ENCODE measurements around the gene MSLN.

Gene MSLN

DNA sequence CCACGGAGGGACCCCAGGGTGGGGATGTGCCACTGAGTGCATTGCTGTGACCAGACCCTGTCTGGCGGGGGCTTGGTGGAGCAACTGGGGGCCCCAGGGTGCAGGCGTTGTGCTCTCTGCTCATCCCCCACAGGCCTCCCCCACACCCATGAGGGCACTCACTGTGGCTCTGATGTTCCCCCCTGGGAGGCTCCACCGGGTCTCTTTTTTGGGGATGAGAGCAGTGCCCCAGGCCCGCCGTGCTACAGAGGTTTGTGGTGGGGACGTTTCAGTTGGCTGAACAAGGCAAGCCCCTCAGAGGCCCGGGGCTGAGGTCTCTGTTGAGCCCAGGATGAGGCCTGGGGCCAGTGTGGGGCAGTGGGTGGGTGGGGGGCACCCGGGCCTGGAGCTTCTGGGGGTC, 36.8 kb upstream of the MSLN start:
- DNase-seq: no peak

DNA sequence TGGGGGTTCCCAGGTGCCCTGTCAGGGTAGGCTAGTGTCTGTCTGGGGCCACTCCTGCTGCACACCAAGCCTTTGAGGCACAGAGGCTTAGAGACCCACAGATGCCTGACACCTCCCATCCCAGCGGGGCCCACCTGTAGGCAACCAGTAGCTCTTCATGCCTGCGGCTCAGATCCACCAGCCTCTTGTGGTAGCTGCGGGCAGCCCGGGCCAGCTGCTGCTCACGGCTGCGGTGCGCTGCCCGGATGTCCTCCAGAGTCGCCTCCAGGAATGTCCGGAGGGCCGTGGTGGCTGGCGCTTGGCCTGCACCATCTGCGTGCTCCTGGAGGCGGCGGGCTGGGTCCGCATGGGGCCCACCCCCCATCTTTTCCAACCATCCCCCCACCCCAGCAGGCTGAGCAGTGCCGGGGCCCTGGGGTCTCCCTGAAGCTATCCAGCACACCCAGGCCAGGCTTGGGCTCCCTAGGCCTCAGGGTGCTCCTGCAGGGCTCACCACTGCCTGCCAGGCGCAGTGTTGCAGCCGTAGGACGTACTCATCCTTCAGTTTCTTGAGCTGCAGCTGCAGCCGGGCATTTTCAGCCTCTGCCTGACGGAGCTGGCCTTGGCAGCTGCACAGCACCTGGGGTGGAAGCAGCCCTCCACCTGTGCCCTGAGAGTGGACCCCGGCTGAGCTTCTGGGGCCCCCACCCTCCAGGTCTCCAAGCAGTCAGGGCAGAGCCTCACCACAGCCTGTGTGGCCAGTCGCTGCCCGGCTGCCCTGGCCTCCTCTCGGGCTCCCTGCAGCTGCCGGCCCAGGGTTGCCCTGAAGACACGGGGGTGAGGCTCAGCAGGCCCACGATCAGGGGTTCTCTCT, 36.1 kb upstream of the MSLN start:
- no peak for DNase-seq

DNA sequence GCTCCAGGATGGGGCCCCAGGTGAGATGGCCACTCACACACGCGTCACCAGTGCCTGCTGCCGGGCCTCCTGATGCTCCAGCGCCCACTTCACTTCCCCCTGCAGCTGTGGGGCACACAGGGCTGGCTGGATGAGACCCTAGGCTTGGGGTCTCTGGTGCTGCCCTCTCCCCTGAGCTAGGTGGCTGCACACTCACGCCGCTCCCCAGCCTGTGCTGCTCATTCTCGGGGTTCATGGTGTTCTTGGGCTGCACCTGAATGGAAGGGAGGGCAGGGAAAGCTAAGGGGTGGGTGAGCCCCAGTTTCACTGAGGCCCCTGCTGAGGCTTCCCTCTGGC, 35.5 kb upstream of the MSLN start:
- DNase-seq: no peak

DNA sequence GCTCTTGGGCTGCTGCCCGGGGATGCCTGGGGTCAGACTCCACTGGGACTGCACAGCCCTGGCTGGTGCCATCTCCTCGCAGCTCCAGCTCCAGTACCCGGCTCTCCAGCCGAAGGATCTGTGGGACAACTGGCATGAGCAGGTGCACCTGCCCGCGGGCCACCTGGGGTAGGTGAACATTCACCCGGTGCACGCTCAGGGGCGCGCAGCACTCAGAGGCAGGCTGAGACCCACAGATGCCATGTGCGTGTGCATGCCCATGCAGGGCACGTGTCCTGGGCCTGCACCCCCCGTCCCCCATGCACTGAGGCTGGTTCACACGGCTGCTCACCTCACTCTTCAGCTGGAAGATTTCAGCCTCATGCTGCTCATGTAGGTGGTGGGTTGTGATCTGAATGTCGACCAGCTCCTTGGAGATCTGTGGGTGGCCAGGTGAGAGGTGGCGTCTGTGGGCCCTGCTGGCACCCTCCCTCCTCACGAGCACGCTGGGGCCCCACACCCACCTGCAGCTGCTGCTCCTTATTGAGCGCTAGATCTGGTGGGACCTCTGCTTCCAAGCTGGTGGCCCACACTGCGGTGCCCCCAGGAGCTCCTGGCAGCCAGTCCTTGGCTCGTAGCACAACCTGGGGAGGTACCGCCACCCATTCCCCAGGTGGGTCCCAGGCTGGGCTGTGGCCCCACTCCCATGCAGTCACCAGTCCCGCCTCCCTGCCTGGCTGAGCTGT, 34.9 kb upstream of the MSLN start:
- no peak for DNase-seq

DNA sequence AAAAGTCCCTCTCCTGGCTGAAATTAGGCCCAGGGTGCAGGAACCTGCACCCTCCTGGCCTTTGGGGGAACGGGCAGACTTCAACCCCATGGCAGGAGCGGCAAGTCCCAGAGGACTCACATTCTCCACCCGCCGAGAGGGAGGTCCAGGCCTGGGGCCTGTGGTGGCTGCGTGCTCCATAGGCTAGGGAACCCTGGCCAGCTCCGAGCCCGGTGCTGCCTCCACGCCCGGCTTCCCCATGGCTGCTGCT, 34.4 kb upstream of the MSLN start:
- no peak for DNase-seq

DNA sequence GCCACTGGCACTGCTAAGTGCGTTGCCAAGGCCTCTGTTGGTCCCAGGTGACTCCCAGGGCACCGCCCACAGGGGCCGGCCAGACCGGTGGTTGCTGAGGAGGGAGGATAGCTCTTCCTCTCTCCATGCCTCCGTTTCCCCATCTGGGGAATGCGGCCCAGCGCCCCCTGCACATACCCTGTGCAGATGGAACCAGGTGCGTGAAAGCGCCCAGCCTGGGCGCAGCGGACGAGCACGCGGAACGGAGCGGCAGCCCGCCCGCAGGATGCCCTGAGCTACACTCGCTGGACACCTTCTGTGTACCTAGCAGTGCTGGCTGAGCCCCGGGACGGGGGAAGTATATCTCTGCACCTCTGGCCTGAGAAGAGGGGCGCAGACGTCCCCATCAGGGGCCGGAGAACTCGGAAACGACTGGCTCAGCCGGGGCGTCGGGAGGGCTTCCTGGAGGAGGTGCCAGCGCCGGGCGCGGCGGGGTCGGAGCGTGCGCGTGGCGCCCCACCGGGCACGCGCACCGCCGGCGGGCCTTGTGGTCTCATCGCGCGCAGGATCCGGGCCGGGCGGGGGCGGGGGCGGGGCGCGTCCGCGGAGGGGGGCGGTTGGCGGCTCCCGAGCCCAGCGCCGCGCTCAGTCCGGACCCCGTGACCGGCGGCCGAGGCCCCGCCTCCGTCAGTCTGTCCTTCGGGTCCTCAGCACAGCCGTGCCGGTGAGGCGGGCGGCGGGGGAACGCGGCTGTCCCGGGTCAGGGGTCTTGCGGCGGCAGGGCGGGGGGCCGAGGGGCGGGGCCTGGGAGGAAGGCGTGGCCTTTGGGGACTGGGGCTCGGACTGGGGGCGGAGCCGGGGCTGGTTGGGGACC, 33.9 kb upstream of the MSLN start, which contains the start of the genes CCDC78 and HAGHL:
CCDC78 (minus strand) TSS at position 6 of the 853 bp plus-strand sequence. CDS start 76 bp downstream, outside the sequence.
HAGHL (plus strand) TSS at position 669 of the 853 bp plus-strand sequence. CDS start 404 bp downstream, outside the sequence.
- no peak for DNase-seq

DNA sequence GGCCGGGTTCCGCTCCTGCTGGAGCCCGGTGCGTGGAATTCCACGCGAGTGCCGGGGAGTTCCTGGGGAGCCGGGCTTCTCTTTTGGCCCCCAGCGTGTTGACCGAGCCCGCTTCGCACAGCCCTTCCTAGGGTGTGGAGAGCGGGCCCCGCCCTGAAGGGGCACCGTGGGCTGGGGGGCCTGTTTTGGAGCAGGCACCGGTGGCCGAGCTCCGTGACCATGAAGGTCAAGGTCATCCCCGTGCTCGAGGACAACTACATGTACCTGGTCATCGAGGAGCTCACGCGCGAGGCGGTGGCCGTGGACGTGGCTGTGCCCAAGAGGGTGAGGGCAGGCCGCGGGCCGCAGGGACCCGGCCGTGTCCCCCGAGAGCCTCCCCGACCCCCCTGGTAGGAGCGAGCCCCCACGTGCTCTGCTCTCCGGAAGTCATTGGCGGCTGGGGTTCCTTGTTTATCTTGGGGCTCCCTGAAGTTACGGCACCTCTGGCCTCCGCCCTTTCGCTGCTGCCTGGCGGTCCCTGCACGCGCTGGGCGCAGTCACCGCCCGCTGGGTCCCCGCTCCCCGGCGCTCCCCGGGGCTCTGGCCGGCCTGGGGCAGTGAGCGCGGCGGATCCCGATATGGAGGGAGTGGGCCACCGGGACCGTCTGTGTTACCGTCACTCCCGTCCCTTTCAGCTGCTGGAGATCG, 33.1 kb upstream of the MSLN start:
- no peak for DNase-seq

DNA sequence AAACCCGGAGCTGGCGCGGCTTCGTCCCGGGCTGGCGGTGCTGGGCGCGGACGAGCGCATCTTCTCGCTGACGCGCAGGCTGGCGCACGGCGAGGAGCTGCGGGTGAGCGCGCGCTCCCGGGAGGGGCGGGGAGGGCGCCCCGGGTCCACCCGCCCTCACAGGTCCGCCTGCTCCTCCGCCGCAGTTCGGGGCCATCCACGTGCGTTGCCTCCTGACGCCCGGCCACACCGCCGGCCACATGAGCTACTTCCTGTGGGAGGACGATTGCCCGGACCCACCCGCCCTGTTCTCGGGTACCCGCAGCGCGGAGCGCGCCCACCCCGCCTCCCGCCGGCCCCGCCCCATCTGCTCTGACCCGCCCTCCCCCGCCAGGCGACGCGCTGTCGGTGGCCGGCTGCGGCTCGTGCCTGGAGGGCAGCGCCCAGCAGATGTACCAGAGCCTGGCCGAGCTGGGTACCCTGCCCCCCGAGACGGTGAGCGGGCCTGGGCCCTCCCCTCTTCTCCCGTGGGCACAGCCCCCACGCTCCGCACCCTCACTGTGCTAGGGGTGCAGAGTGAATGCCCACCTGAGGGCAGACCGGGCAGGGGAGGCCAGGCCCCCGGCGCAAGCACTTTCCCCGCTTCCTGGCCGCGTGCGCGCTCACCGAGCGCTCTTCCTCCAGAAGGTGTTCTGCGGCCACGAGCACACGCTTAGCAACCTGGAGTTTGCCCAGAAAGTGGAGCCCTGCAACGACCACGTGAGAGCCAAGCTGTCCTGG, 32.2 kb upstream of the MSLN start:
- no peak for DNase-seq

DNA sequence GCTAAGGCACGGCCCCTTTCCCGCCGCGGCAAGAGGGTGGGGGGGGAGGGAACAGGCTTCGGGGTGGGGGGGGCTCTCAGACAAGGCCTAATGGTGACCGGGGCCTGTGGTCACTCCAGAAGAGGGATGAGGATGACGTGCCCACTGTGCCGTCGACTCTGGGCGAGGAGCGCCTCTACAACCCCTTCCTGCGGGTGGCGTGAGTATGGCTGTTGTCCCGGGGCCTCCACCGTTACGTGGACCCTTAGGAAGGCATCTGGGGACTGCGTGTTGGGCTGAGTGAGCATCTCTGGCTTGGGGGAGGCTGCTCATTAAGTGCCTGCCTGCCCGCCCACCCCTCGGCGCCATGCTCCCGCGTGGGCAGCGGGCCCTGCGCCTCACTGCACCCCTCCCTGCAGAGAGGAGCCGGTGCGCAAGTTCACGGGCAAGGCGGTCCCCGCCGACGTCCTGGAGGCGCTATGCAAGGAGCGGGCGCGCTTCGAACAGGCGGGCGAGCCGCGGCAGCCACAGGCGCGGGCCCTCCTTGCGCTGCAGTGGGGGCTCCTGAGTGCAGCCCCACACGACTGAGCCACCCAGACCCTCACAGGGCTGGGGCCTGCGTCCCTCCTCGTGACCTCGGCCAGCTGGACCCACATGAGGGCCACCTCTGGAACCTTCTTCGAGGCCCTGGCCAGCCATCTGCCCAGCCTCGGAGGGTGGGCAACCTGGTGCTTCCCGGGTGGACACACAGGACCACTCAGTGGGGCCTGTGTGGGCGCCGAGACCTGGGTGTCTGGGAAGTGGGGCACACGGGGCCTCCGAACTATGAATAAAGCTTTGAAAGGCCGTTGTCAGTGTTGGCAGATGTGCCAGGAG, 31.4 kb upstream of the MSLN start:
- DNase-seq: no peak

DNA sequence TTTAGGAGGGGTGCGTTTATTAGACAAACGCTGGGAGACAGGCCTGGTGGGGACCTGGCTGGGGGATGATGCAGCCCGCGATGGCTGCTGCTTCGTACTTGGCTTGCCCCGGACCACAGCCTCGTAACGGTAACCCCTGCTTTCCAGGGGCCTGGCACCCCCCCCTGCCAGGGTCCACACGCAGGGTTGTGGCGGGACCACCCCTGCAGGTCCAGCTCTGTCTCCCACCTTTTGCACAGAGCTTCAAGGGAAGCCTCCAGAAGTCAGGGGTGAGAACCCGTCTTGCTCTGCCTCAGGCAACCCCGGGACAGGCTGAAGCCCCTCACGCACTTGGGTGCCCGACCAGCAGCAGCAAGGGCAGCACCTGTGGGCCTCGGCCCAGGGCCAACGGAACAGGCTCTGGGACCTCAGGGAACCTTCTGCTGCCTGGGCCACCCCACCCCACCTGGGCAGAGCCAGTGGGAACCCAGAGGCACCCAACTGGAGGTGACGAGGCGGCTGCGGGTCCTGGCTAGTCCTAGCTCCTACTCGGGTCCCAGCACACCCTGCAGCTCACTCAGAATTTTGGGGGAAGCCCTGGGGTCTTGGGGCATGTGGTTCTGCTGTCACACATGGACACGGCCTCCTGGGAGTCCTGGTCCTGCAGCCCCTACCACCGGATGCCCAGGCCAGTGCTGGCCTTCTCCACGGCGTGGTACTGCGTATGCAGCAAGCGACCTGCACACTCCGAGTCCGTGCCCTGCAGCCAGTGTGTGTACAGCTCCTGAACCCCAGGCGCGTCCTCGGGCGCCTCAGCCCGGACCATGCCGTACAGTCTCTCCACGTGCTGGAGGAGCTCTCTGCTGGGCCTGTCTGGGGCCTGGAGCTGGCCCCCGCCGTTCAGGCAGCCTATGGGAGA, 30.5 kb upstream of the MSLN start:
- DNase-seq: no peak

DNA sequence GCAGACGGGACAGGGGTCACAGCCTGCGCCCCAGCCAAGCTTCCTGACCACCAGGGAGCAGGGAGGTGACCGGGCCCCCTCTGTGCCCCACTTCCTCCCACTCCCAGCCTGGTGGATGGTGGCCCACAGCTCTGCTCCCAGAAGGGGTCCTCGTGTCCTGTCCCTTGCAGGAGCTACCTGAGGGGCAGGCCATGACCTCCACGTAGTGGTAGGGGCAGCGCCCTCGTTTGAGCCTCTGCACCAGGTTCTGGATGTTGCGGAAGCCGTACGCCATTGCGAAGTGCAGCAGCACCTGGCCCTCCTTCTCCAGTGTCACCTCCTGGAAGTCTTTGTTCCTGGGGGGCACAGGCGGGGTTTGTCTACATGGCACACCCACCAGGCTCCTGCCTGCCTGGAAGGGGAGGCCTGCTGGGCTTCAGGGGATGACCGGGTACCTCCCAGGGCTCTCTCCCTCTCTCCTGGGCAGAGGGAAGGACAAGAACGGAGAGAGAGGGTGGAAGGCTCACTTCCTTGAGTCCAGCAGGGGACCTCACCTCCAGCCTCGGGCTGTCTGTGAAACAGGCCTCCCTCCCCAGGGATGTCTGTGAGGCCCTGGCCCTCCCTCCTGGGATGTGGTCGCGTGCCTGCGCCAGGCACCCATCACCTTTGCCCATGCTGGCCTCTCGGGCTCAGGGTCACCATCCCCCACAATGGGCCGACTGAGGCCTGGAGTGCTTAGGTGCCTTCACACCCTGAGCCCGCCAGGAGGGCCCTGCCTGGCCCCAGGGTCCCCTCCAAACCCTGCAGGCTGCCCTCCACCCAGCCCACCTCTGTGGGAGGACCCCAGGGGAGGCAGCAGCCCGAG, 29.6 kb upstream of the MSLN start:
- DNase-seq: no peak

DNA sequence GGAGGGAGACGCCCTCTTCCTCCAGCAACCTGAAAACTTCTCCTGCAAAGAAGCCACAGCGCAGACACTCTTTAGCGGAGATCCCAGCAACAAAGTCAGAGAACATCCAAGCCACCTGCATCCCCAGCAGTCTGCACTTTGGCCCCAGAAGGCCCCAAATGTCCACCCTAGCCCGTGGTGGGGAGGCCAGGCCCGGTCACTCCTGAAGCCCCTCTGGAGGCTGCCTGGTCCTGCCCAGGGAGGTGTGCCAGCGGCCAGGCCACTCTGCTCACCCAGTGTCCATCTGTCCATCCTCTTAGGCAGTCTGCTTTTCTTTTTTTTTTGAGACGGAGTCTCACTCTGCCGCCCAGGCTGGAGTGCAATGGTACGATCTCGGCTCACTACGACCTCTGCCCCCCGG, 28.2 kb upstream of the MSLN start:
- DNase-seq: no peak

DNA sequence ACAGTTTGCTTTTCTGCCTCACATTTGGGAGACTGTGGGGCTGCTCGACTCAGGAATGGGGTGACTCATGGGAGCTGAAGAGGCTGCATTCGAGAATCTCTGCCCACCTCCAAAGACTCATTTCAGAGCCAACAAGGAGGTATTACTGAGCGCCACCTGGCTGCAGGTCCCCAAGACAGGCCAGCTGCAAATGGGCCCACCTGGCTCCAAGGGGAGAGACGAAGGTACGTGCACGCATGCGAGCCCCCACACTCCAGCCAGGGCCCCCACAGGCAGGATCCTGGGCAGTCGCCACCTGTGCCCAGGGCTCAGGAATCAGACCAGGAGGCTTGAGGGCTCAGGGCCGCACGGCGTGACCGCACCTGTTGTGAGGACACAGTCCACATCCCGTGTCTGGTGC, 27.6 kb upstream of the MSLN start:
- no peak for DNase-seq

DNA sequence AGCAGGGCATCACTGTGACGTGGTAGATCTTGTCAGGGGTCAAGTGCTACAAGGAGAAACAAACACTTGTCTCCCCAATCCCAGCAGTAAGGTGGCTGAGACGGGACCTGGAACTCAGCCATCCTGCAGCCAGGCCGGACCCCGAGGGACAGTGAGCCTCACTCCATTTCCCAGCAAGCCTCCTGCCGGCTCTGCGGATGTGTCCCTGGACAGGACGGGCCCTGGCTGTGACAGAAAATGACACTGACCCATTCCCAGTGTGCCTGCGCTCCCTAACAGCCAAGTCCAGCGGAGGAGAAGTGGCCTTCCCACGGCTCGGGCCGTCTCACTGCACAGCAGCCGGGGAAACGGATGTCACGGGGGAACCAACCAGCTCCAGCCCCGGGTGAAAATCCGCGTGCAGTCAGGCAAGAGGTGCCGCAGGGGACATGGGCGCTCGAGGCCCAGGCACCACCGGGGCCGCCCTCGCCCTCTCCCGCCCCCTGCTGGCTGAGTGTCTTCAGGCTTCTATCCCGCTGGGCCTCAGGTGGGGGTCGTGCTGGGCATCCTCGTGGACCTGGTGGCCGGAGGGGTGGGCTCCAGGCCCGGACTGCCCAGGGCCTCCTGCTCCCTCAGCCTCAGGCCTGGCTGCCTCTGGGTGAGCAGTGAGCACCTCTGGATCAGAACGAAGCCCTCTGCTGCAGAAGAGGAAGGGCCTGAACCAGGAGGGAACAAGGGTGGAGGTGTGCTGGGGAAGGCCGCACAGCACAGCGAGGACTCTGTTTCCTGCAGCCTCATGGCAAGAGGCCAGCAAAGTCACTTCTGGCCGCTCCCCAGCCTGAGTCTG, 26.9 kb upstream of the MSLN start:
- no peak for DNase-seq

DNA sequence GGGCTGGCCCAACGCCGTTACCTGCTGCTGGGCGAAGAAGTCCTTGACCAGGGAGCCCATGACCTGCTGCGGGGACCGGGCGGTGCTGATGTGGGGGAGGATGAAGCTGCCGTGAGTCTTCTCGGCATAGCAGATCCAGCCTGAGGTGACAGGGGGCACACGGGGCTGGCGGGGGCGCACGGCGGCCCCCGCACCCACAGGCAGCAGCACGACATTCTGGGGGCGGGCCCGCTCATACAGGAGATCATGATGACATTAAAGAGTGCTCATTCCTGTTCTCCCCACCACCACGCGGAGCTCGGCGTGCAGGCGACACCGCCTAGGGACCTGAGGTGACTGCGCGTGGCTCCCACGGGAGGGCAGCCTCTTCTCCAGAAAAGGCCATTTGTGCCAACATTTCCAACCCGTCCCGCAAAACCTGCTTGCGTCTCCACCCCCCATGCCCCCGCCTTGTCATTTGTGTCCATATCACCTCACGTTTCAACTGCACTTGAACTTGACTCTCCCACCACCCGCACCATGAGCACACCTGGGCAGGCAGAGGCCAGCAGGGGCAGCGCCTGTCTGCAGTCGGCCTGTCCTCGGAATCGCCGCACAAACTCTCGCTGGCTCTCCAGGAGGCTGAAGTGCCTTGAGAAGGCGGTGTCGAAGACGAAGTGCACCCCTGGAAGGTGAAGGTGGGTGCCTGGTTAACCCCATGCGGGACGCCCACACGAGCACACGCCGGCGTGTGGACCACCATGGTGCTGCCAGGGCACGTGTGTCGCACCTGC, 26.1 kb upstream of the MSLN start:
- DNase-seq: no peak

DNA sequence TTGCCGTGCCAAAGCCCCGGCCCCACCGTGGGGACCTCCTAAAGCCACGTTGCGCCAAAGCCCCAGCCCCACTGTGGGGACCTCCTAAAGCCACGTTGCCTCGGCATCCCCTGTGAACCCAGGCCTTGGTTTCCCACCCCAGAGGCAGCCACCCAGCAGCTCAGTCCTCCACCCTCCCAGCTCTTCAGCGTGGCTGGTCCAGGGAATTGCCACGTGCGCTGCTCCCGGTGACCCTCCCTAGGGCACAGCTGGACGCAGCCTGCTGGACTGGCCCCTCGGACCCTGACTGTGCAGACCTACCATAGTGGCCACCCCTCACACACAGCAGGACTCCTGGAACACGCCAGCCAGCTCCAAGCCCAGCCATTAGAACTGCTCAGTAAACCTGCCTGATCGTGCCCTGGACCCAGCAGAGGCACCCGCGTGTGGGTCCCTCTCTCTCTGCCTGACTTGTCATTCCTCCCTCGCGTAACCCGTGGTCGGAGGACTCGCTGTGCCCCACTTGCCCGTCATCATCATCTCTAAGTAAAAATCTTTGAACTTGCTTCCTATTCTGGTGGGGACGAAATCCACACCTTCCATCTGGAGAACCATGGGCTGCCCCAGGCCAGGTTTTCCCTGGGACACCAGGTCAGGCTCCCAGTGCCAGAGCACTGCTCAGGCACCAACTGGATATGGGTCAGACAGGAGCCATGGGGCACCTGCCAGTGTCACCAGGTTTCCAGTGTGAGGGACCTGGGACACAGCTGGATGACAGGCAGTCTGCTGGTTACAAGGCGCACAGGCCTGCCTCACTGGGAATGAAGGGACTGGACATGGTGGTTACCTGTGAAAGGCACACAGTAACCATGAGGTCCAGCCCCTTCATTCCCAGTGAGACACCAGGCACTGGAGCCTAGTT, 25.3 kb upstream of the MSLN start:
- no peak for DNase-seq

All from NCI-H1048 (cell line).